ENCODE results near the gene MFAP5. TPM values are rescaled to one million over a fixed set of nuclear protein-coding genes. Genes with fewer than 3 reads are reported as not detected.

The MFAP5 gene
- total and polyA plus RNA-seq, 2 of the 4 experiments (the other 2 are of a cell fraction): 0.90 to 1.9 TPM

DNA sequence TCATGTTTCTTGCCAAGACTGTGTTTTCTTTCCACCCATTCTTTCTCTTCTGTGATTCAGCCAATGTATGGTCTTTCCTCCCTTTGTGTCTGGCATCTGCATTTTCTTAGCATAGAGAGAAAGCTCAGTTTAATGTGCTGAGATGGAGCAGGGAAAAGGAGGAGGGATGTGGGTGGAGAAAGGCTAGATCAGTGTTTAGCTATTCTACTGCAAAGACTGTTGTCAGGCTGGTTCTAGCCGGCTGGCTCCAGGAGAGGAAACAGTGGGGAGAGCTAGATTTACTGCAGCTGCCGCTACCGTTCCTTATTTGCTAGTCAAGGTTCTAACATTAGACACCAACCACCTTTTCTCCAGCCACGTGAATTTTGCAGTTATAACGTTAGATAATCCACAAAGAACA is 29.9 kb upstream of the MFAP5 start:
- no peak overlapping the region for H3K18ac ChIP-seq (ENCODE audit: low read depth, low read length)

More for the DNA sequence above, 29.9 kb upstream of the MFAP5 start:
- ChIA-PET POLR2A (ENCODE audit: unreplicated experiment) (no interaction called here), CTCF (interaction anchor here (0.5 to 0.7 kb wide), 2 partner anchors 19 to 218 kb away, joined by 3 read pairs; no protein-coding TSS in a partner anchor)
- no peak overlapping the region for H2BK20ac ChIP-seq (ENCODE audit: low read depth, low read length)
- no peak overlapping the region for H2BK15ac ChIP-seq (ENCODE audit: low read depth, low read length)
- no TSS peak for BruUV-seq (replicated peaks)
- peak overlapping the region; percentile 30; the same call in 1 of the 2 replicates for H3K4me2 ChIP-seq (ENCODE audit: low read depth, low read length)
- no peak overlapping the region for H2AFZ ChIP-seq (replicated peaks; ENCODE audit: low read length, poor library complexity)
- no peak overlapping the region for H3K14ac ChIP-seq (replicated peaks; ENCODE audit: low read depth, low read length)
- H3K4ac ChIP-seq (ENCODE audit: low read depth, low read length): no peak overlapping the region
- H3K4me1 ChIP-seq (ENCODE audit: control insufficient read depth, insufficient read depth, low read length): no peaks in the 10 kb centered on the region
- H3K23ac ChIP-seq (ENCODE audit: low read depth, low read length): no peak overlapping the region
- WGBS, 2 experiments (ENCODE audit: extremely low coverage in 2 of 2, insufficient read length in 1 of 2): no CpG with 5 or more reads among the region's 5 CpGs
- peak; percentile 79 for ATAC-seq (ENCODE audit: low read depth)
- TF ChIP-seq, protein P1, sequence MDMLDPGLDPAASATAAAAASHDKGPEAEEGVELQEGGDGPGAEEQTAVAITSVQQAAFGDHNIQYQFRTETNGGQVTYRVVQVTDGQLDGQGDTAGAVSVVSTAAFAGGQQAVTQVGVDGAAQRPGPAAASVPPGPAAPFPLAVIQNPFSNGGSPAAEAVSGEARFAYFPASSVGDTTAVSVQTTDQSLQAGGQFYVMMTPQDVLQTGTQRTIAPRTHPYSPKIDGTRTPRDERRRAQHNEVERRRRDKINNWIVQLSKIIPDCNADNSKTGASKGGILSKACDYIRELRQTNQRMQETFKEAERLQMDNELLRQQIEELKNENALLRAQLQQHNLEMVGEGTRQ (IDR thresholded peaks at IDR 0.05; ENCODE audit: low read depth, low read length): no peak
- TF ChIP-seq MAFK (IDR thresholded peaks at IDR 0.05; ENCODE audit: low read depth, low read length): no peak
- TF ChIP-seq, protein P2, sequence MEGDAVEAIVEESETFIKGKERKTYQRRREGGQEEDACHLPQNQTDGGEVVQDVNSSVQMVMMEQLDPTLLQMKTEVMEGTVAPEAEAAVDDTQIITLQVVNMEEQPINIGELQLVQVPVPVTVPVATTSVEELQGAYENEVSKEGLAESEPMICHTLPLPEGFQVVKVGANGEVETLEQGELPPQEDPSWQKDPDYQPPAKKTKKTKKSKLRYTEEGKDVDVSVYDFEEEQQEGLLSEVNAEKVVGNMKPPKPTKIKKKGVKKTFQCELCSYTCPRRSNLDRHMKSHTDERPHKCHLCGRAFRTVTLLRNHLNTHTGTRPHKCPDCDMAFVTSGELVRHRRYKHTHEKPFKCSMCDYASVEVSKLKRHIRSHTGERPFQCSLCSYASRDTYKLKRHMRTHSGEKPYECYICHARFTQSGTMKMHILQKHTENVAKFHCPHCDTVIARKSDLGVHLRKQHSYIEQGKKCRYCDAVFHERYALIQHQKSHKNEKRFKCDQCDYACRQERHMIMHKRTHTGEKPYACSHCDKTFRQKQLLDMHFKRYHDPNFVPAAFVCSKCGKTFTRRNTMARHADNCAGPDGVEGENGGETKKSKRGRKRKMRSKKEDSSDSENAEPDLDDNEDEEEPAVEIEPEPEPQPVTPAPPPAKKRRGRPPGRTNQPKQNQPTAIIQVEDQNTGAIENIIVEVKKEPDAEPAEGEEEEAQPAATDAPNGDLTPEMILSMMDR (conservative IDR thresholded peaks at IDR 0.05; ENCODE audit: low read depth, low read length): no peak
- TF ChIP-seq RFX5 (IDR thresholded peaks at IDR 0.05; ENCODE audit: low read depth, low read length): no peak
- TF ChIP-seq NFE2L2 (IDR thresholded peaks at IDR 0.05; ENCODE audit: low read depth, low read length): no peak
- TF ChIP-seq RCOR1 (IDR thresholded peaks at IDR 0.05; ENCODE audit: insufficient replicate concordance, low read length): no peak
- no peak overlapping the region for H4K5ac ChIP-seq (ENCODE audit: low read depth, low read length)
- no peak overlapping the region for H2BK120ac ChIP-seq (ENCODE audit: low read depth, low read length)
- H3K27me3 ChIP-seq (ENCODE audit: control insufficient read depth, insufficient read depth, low read length): no peaks in the 10 kb centered on the region; the same call in none of the 2 replicates
- no peak overlapping the region for H4K91ac ChIP-seq (ENCODE audit: insufficient read depth, low read depth, low read length)
- no peaks in the 10 kb centered on the region for H4K20me1 ChIP-seq (ENCODE audit: insufficient read depth, low read length)
- in situ Hi-C loops (cut with MboI; ENCODE audit: low sequenced_read_pairs): no loop called here
- no peak overlapping the region; the same call in 1 of the 2 replicates for H3K9ac ChIP-seq (ENCODE audit: low read depth, low read length)
- intact Hi-C loops (cut with micrococcal nuclease): no loop called here
- no peak overlapping the region for H2AK9ac ChIP-seq (replicated peaks; ENCODE audit: low read depth, low read length, poor library complexity)
- no peak overlapping the region for H2AK5ac ChIP-seq (ENCODE audit: low read depth, low read length)
- no peak overlapping the region for H3K4me3 ChIP-seq (ENCODE audit: insufficient read depth, low read depth, low read length)
- no peak overlapping the region for H3K56ac ChIP-seq (ENCODE audit: extremely low read depth, insufficient read depth, low read length)
- H3K9me3 ChIP-seq (ENCODE audit: control insufficient read depth, insufficient read depth, low read length): no peaks in the 10 kb centered on the region
- no peaks in the 10 kb centered on the region for H3K79me1 ChIP-seq (ENCODE audit: low read depth in 1 of 2, low read length in 2 of 2)
- DNase-seq: peak; percentile 71
- no peaks in the 10 kb centered on the region for H3K9me1 ChIP-seq (ENCODE audit: insufficient read depth, low read length)
- no peaks in the 10 kb centered on the region for H3K36me3 ChIP-seq (ENCODE audit: control insufficient read depth, insufficient read depth, low read length)
- dilution Hi-C loops (cut with HindIII; ENCODE audit: low sequenced_read_pairs, unreplicated experiment): no loop called here
- H3K27ac ChIP-seq (ENCODE audit: insufficient read depth, low read length): no peak overlapping the region
- no peak overlapping the region for H2BK5ac ChIP-seq (ENCODE audit: low read depth, low read length, poor library complexity, severe bottlenecking)
- 0 out of 4 replicates have a peak overlapping the region, but pooled peaks of 1 of the 2 experiments have one; percentile 65 for H4K8ac ChIP-seq (ENCODE audit: low read depth in 2 of 2, low read length in 2 of 2)
